Activated effector memory CD4-positive, alpha-beta T cell treated with anti-CD3 and anti-CD28 coated beads, Interleukin-2, amount 50 U/mL, for 16 hours (primary cell): Measurements from ENCODE around the gene FITM2.
A peak's percentile ranks its signal among the peaks of the same experiment; 100 is the strongest.
"Not testable (repeated sequence)": the region's sequence is repeated elsewhere in the genome, so short reads cannot be mapped to it uniquely, and the experiment has no call there.

Experiments used
- DNase-seq: peaks from one replicate; pipeline ENCODE4 v3.0.0-alpha.2; 2020

Gene FITM2

GRCh38 chr20:44328428-44328827 lies 17.4 kb upstream of the FITM2 start:
- DNase-seq, result no peak

GRCh38 chr20:44327748-44328147 lies 16.7 kb upstream of the FITM2 start:
- DNase-seq, result not testable (repeated sequence)

- no peak for DNase-seq
Measured at GRCh38 chr20:44326391-44327159, 15.6 kb upstream of the FITM2 start.

GRCh38 chr20:44324343-44324742 lies 13.3 kb upstream of the FITM2 start:
- no peak for DNase-seq

- DNase-seq, result no peak
Measured at GRCh38 chr20:44319839-44320422, 8.9 kb upstream of the FITM2 start.

- DNase-seq, result no peak
Measured at GRCh38 chr20:44314870-44315269, 3.9 kb upstream of the FITM2 start.

GRCh38 chr20:44309763-44310663 lies 989 bp downstream of the FITM2 start:
- peak; percentile 63 for DNase-seq

GRCh38 chr20:44306927-44307326 lies 4.1 kb downstream of the FITM2 start:
- no peak for DNase-seq

GRCh38 chr20:44304383-44304782 lies 6.6 kb downstream of the FITM2 start:
- DNase-seq, result no peak

- no peak for DNase-seq
Measured at GRCh38 chr20:44302736-44303135, 8.3 kb downstream of the FITM2 start.

- DNase-seq, result no peak
Measured at GRCh38 chr20:44302026-44302669, 8.9 kb downstream of the FITM2 start.

GRCh38 chr20:44301285-44301684 lies 9.7 kb downstream of the FITM2 start:
- no peak for DNase-seq

- not testable (repeated sequence) for DNase-seq
Measured at GRCh38 chr20:44299011-44299535, 11.9 kb downstream of the FITM2 start.

- no peak for DNase-seq
Measured at GRCh38 chr20:44297721-44298120, 13.3 kb downstream of the FITM2 start.

GRCh38 chr20:44296011-44296410 lies 15.0 kb downstream of the FITM2 start:
- no peak for DNase-seq

- no peak for DNase-seq
Measured at GRCh38 chr20:44291754-44292153, 19.2 kb downstream of the FITM2 start.

- DNase-seq, result no peak
Measured at GRCh38 chr20:44288252-44288651, 22.8 kb downstream of the FITM2 start.

GRCh38 chr20:44287272-44288097 lies 23.5 kb downstream of the FITM2 start:
- no peak for DNase-seq

GRCh38 chr20:44284032-44284431 lies 27.0 kb downstream of the FITM2 start:
- no peak for DNase-seq

- no peak for DNase-seq
Measured at GRCh38 chr20:44282192-44282591, 28.8 kb downstream of the FITM2 start.

- DNase-seq, result no peak
Measured at GRCh38 chr20:44280387-44280786, 30.6 kb downstream of the FITM2 start.

- DNase-seq, result no peak
Measured at GRCh38 chr20:44279228-44279627, 31.8 kb downstream of the FITM2 start.
